Measurements from ENCODE around the gene KCNE3. TPM values are rescaled to one million over a fixed set of nuclear protein-coding genes. Genes with fewer than 3 reads are reported as not detected.

The KCNE3 gene
- total and polyA plus RNA-seq, 9 of the 15 experiments (the other 6 are each of a cell fraction or from before 2014, with no cell fraction given) = 1.6 to 8.7 (median 6.2) TPM

- TF ChIP-seq ZBTB40 (IDR thresholded peaks at IDR 0.05) = no peak
- TF ChIP-seq ZBTB40 (CRISPR knock-in tag; IDR thresholded peaks at IDR 0.05) = no peak
- no peak for TF ChIP-seq ZNF311 (CRISPR knock-in tag; IDR thresholded peaks at IDR 0.05)
- no peak for TF ChIP-seq CHD4 (IDR thresholded peaks at IDR 0.05; ENCODE audit: insufficient read depth, insufficient replicate concordance, low read depth, low read length, poor library complexity, severe bottlenecking)
- TF ChIP-seq RBM25 (IDR thresholded peaks at IDR 0.05; ENCODE audit: low read depth, low read length, severe bottlenecking) = no peak
- TF ChIP-seq RAD21 (CRISPR knock-in tag; conservative IDR thresholded peaks at IDR 0.05 in 1 of 2, IDR thresholded peaks at IDR 0.05 in 1 of 2) = peak; percentile 86 to 94
- peak; percentile 78; the same call in 1 of the 2 replicates for TF ChIP-seq STAG1 (CRISPR knock-in tag; IDR thresholded peaks at IDR 0.05; ENCODE audit: borderline replicate concordance)
- no peak for TF ChIP-seq ZNF395 (CRISPR knock-in tag; IDR thresholded peaks at IDR 0.05)
- peak; percentile 75 to 93 (median 85) for TF ChIP-seq CTCF (IDR thresholded peaks at IDR 0.05 in 2 of 3, conservative IDR thresholded peaks at IDR 0.05 in 1 of 3; ENCODE audit: insufficient read depth in 2 of 3, low read depth in 1 of 3, low read length in 3 of 3)
- no peak for TF ChIP-seq TCF7L2 (IDR thresholded peaks at IDR 0.05; ENCODE audit: low read depth, low read length)
- peak; percentile 57; the same call in 1 of the 2 replicates for TF ChIP-seq RB1 (IDR thresholded peaks at IDR 0.05; ENCODE audit: low read depth)
- no peak for TF ChIP-seq RAD51 (IDR thresholded peaks at IDR 0.05; ENCODE audit: borderline replicate concordance, low read depth)
- no peak for TF ChIP-seq MED1 (CRISPR knock-in tag; IDR thresholded peaks at IDR 0.05; ENCODE audit: borderline replicate concordance)
- no peak for TF ChIP-seq ZNF174 (CRISPR knock-in tag; IDR thresholded peaks at IDR 0.05)
- no peak for TF ChIP-seq SMARCA5 (IDR thresholded peaks at IDR 0.05)
- no peak for TF ChIP-seq KLF1 (tag; IDR thresholded peaks at IDR 0.05)
These were observed 17.9 kb downstream of the KCNE3 start (continued) for GRCh38 chr11:74449369-74449931.
